Measurements from ENCODE around the gene MIX23. TPM values are rescaled to one million over a fixed set of nuclear protein-coding genes. Genes with fewer than 3 reads are reported as not detected.
A peak's percentile ranks its signal among the peaks of the same experiment; 100 is the strongest.

Gene MIX23
- total RNA-seq, 6 experiments from 2014 or later, result 21.3 to 36.0 (median 27.1) TPM

DNA sequence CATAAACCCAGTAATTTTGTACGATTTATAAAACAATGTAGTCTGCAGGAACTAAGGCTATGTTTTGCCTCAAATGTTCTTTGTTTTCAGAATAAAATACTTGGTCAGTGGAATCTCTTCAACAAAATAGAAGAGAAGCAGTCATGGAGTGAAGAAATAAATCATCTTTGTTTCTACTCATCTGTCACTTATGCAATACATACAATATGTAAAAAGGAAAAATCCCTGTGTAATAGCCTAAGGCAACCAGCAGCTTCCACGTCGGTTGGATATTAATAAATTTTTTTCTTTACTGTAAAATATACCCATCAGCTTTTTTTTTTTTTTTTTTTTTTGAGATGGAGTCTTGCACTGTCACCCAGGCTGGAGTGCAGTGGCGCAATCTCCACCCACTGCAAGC, 38.1 kb upstream of the MIX23 start:
- no peak overlapping the region for H3K4me3 ChIP-seq
- no peak for ATAC-seq
- no peak for DNase-seq
- H3K27ac ChIP-seq, result no peak overlapping the region
- TF ChIP-seq POLR2A (IDR thresholded peaks at IDR 0.05), result no peak
- TF ChIP-seq CTCF (IDR thresholded peaks at IDR 0.05), result no peak
- H3K36me3 ChIP-seq, result peaks cover 0 to 20% (median 4%) of the 10 kb centered on the region in 4 donors
- peaks cover 0 to 5% (median 0%) of the 10 kb centered on the region in 4 donors for H3K4me1 ChIP-seq
- intact Hi-C loops (cut with DNase I), result loop anchor here in 1 of 2 donors (10.0 kb wide), 1 partner anchor 114 kb away; no protein-coding TSS in a partner anchor
- no peaks in the 10 kb centered on the region for H3K27me3 ChIP-seq
- H3K9me3 ChIP-seq, result no peaks in the 10 kb centered on the region
- WGBS (ENCODE audit: insufficient coverage, low coverage, low lambda C conversion rate, missing lambda C conversion rate), result 86% methylated on average over 3 of the region's 4 CpGs

DNA sequence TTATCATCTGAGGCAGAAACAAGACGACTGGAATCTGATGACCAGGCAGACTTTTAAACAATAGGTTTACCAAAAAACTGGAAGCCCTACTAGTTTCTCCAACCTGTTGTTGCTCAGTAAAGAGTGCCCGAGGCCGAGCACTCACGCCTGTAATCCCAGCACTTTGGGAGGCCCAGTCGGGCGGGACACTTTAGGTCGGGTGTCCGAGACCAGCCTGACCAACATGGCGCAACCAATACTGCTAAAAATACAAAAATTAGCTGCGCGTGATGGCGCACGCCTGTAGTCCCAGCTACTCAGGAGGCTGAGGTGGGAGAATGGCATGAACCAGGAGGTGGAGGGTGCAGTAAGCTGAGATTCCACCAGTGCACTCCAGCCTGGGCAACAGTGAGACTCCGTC, 33.9 kb upstream of the MIX23 start:
- no peak for ATAC-seq

GRCh38 chr3:122415762-122416654, 33.0 kb upstream of the MIX23 start, which contains the start of gene WDR5B:
Gene WDR5B, minus strand, starts transcription at chr3:122416062. Its CDS starts 534 bp downstream, at chr3:122415528.
- DNase-seq, result peak; percentile 97 to 98 (median 98)
- peaks cover 0 to under 1% (median 0%) of the 10 kb centered on the region in 4 donors for H3K36me3 ChIP-seq
- peaks cover 0 to 19% (median 5%) of the 10 kb centered on the region in 4 donors for H3K4me1 ChIP-seq
- no peaks in the 10 kb centered on the region for H3K27me3 ChIP-seq
- peak within 1 kb of the TSS; percentile 73 to 84 (median 73) for H3K4me3 ChIP-seq
- H3K27ac ChIP-seq, result peak within 1 kb of the TSS; percentile 75 to 91 (median 83)
- intact Hi-C loops (cut with DNase I), result no loop called here
- TF ChIP-seq POLR2A (IDR thresholded peaks at IDR 0.05) (peak; percentile 91), CTCF (IDR thresholded peaks at IDR 0.05) (peak in 1 of 4 donors; percentile 25)
- under 1% methylated on average over 30 of the region's 48 CpGs for WGBS (ENCODE audit: insufficient coverage, low coverage, low lambda C conversion rate, missing lambda C conversion rate)
- peak; percentile 92 to 97 (median 94) for ATAC-seq
- no peaks in the 10 kb centered on the region for H3K9me3 ChIP-seq

More for the DNA sequence above, 33.9 kb upstream of the MIX23 start:
- no peak for TF ChIP-seq CTCF (IDR thresholded peaks at IDR 0.05)
- no peak for TF ChIP-seq POLR2A (IDR thresholded peaks at IDR 0.05)
- H3K27ac ChIP-seq, result peak overlapping the region; percentile 75 to 91 (median 83)
- intact Hi-C loops (cut with DNase I), result no loop called here
- WGBS (ENCODE audit: insufficient coverage, low coverage, low lambda C conversion rate, missing lambda C conversion rate), result 60% methylated on average over 12 of the region's 14 CpGs
- no peaks in the 10 kb centered on the region for H3K9me3 ChIP-seq
- peak overlapping the region; percentile 73 to 84 (median 73) for H3K4me3 ChIP-seq
- H3K36me3 ChIP-seq, result no peaks in the 10 kb centered on the region
- peak in 1 of 3 donors; percentile 23 for DNase-seq
- no peaks in the 10 kb centered on the region for H3K27me3 ChIP-seq
- H3K4me1 ChIP-seq, result peaks cover 0 to 19% (median 5%) of the 10 kb centered on the region in 4 donors

DNA sequence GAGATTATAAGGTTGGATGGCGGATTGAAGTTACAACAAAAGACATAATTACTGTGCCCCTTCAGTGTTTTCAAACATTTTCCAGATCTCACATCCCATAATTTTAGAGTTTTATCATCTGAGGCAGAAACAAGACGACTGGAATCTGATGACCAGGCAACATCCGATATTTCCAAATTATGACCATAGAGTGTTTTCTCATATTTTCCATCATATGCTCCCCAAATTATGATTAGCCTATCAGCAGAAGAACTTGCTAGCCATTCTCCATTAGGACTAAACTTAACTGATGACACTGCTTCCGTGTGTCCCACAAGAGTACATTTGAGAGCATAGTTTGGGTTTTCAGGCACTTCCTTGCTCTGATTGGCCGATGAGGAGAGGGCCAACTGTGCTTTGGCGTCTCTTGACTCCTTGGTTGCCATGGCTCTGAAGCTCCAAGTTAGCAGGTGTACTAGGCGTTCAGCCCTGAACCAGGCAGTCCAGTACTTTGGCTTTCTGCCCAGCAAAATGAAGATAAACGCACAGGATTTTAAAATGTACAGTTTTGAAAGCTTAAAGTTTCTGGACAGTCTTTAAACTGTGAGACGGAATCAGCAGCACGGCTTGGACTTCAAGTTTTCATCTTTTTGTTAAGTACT, 32.2 kb upstream of the MIX23 start:
- peaks cover 0 to 19% (median 5%) of the 10 kb centered on the region in 4 donors for H3K4me1 ChIP-seq
- intact Hi-C loops (cut with DNase I), result no loop called here
- WGBS (ENCODE audit: insufficient coverage, low coverage, low lambda C conversion rate, missing lambda C conversion rate), result 22% methylated on average over 10 of the region's 10 CpGs
- H3K9me3 ChIP-seq, result no peaks in the 10 kb centered on the region
- peak; percentile 15 to 41 (median 33) for ATAC-seq
- peak overlapping the region; percentile 75 to 91 (median 83) for H3K27ac ChIP-seq
- H3K36me3 ChIP-seq, result peaks cover 0 to 5% (median 2%) of the 10 kb centered on the region in 4 donors
- H3K27me3 ChIP-seq, result no peaks in the 10 kb centered on the region
- no peak for DNase-seq
- H3K4me3 ChIP-seq, result peak overlapping the region; percentile 73 to 84 (median 73)
- TF ChIP-seq POLR2A (IDR thresholded peaks at IDR 0.05), result no peak
- TF ChIP-seq CTCF (IDR thresholded peaks at IDR 0.05), result no peak
